GM19467 (cell line): ENCODE data around the gene NPAS3.

Source experiments
- ATAC-seq: cut with Tn5 transposase; IDR thresholded peaks from one replicate; pipeline ENCODE4 v1.9.1; 2021; ENCODE audit warnings: mild to moderate bottlenecking, moderate library complexity; ENCODE audit not compliant: unreplicated experiment

Gene NPAS3

GRCh38 chr14:33009673-33010072, 71.0 kb downstream of the NPAS3 start:
- ATAC-seq, result no peak

GRCh38 chr14:33010495-33010894, 71.8 kb downstream of the NPAS3 start:
- ATAC-seq, result no peak

DNA sequence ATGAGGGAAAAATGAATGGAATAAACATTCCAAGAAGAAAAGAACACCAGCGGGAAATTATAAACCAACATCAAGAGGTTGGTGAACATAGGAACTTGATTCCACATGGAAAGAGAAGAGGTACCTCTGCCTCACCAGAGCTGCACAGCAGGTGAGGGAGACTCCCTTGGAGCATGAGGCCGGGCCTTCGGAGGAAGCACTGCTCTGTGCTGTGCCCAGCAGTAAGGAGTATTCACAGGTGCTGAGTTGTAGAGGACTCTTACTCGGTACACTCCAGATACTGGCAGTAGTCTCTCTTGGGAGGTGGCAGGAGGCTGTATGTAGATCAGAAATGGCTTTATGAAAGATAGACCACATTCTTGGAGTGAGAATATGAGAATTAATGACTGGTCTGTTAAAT, 76.0 kb downstream of the NPAS3 start:
- no peak for ATAC-seq

- no peak for ATAC-seq
These were observed 77.9 kb downstream of the NPAS3 start for GRCh38 chr14:33016613-33017012.

GRCh38 chr14:33017016-33017415, 78.3 kb downstream of the NPAS3 start:
- ATAC-seq, result no peak

GRCh38 chr14:33019346-33019745, 80.7 kb downstream of the NPAS3 start:
- ATAC-seq, result no peak

- no peak for ATAC-seq
These were observed 88.3 kb downstream of the NPAS3 start for GRCh38 chr14:33026850-33027430.

DNA sequence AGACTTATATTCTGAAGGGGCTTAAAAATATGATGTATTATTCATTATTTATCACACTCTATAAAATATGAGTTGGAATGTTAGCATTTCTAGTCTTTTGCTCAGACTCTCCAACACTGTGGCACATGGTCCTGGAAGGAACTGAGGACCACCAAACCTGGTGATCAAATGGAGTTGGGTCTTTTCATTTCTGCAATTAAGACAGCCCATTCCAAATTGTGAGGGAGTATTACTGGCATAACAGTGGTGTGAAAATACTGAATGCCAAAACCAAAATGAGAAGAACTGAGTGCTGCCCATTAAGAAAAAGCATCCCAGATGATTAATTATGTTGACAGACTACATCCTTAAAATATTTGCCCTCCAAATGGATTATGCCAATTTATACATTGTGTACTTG, 90.8 kb downstream of the NPAS3 start:
- no peak for ATAC-seq

DNA sequence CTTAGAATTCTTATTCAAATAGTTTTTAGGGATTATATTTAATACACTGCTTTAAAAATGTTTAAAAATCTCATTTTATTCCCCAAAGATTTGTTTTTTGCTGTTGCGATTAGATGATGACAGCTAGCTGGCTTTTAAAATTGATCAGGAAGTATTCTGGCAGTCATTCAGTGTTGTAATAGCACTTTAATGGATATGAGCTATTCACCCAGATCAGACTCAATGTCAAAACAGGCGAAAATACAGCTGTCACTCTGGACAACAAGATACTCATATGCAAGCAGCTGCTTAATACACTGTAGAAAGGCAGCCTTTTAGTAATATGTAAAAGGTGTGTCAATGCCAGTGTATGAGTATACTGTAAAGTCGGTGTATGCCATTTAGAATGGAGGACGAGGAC, 91.7 kb downstream of the NPAS3 start:
- no peak for ATAC-seq

DNA sequence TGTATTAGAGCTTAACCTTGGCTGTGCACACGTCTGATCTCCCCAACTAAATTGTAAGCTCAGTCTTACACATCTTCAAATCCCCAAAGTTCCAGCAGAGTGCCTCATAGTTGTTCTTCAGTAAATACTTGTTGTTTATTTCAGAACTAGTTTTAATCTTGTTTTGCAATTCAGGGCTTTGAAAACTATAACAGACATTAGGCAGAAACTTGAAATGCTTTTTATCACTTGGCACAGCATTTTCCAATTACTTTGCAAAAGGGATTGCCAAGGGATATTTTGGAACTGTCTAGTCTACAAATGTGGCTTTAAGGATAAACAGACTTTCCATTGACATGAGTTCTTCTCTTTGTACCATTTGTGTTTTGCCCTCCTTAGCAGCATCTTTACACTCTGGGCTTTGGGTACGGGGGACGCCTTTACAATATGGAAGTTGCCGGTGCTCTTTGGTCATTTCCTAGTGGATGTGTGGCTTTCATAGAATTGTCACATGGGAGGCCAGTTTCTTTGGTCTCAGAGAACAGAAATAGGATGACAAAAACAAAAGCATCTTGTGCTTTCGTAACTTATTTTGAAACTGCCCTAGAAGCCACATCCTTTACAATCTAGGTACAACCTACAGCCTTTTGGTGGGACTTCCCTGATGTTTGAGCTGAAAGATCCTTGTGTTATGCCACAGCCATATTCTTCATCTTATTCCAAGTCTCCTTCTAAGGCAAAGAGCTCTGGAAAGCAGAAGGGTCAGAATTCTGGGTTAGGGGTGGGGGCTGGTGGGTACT, 96.9 kb downstream of the NPAS3 start:
- no peak for ATAC-seq

DNA sequence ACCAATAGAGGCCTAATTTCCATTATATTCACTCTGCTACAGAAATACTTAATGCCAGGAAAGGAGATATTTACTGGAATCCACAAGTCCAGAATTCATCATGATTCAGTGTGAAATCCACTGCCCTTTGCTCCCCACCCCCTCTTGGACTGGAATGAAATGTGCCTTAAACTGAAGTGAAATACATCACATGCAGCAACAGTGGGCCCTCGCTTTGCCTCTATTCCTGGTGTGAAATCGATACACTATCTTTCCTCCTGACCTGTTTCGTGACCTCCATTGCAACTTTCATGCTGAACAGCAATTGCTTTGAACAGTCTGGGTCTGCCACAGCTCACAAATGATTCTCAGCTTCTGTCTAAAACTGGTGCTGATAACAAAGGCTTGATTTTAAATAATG, 100.6 kb downstream of the NPAS3 start:
- no peak for ATAC-seq

GRCh38 chr14:33040372-33041140, 101.9 kb downstream of the NPAS3 start:
- no peak for ATAC-seq

GRCh38 chr14:33042591-33042990, 103.9 kb downstream of the NPAS3 start:
- ATAC-seq, result no peak

GRCh38 chr14:33045760-33046159, 107.1 kb downstream of the NPAS3 start:
- no peak for ATAC-seq

GRCh38 chr14:33052943-33053342, 114.3 kb downstream of the NPAS3 start:
- no peak for ATAC-seq

DNA sequence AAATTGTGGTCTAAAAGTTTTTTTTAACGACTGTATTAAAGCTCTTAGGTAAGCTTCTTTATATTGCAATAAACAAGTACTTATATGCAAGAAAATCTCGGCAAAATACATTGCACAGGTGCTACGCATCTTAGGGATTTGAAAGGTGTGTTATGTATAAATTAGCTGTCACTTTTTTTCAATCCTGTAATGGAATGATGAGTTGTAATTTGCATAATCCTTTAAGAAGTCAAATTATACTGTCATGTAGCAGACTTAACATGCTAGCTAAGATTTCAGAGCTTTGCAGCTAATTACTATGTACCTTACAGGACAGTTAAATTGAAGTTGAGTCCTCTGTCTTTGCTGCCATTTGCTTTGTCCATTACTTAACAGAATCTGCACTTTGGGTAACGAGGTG, 117.5 kb downstream of the NPAS3 start:
- ATAC-seq, result no peak

- ATAC-seq, result no peak
These were observed 118.9 kb downstream of the NPAS3 start for GRCh38 chr14:33057585-33057984.

DNA sequence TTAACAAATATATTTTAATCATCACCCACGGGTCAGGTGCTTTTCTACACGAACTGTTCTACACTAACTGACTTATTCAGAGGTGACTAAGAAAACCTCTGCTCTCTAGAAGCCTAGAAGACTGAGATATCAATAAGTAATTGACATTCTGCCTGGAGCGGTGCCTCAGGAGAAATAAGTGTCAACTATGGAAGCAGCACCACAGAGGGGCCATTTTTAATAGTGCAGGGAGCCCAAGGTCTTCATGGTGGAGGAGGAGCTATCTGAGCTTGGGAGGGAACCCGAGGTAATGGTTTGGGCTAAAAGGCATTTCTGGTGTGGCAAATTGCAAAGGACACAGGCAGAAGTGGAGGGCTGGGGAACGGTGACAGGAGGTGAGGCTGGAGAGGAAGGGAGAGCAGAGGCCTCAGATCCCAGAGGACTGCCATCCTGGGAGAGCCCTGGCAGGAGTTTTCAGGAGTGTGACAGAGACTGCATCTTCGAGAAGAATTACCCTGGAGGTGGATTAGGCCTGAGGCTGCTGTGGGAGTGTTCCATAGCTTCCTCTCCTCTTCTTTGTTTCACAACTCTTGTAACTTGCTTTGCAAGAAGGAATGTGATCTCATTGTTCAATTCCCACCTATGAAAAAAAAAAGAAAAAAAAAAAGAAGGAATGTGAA, 123.1 kb downstream of the NPAS3 start:
- no peak for ATAC-seq

- ATAC-seq, result no peak
These were observed 123.8 kb downstream of the NPAS3 start for GRCh38 chr14:33062476-33062875.

- ATAC-seq, result no peak
These were observed 124.2 kb downstream of the NPAS3 start for GRCh38 chr14:33062881-33063280.

- ATAC-seq, result no peak
These were observed 124.8 kb downstream of the NPAS3 start for GRCh38 chr14:33063521-33063920.
